SK-N-MC (cell line): ENCODE measurements around the gene EVX2.

Source experiments
- EZH2 ChIP-seq: fragments of 200-600 bp; sonication (generic); IDR thresholded peaks from one replicate; pipeline ENCODE4 v1.6.1; 2017; ENCODE audit warnings: antibody characterized with exemption
- POLR2AphosphoS5 ChIP-seq: IDR thresholded peaks from 2 replicates; pipeline ENCODE4 v1.6.1; 2012; ENCODE audit warnings: mild to moderate bottlenecking, low read depth, low read length, borderline replicate concordance

GRCh38 chr2:176098366-176099158, 14.8 kb upstream of the EVX2 start:
- no peak for TF ChIP-seq EZH2
- no peak for TF ChIP-seq POLR2AphosphoS5
